GM18502 (cell line): Measurements from ENCODE around the gene CCDC60.

Source experiments
- ATAC-seq: cut with Tn5 transposase; IDR thresholded peaks from one replicate; pipeline ENCODE4 v1.9.1; 2021; ENCODE audit warnings: mild to moderate bottlenecking; ENCODE audit not compliant: unreplicated experiment, poor library complexity

CCDC60 gene

GRCh38 chr12:119500209-119500608 lies 165.7 kb downstream of the CCDC60 start:
- no peak for ATAC-seq

- ATAC-seq = no peak
Measured at GRCh38 chr12:119501052-119501451, 166.5 kb downstream of the CCDC60 start.

GRCh38 chr12:119505001-119505400 lies 170.5 kb downstream of the CCDC60 start:
- no peak for ATAC-seq

GRCh38 chr12:119512772-119513497 lies 178.4 kb downstream of the CCDC60 start:
- ATAC-seq = no peak

- ATAC-seq = no peak
Measured at GRCh38 chr12:119528241-119528640, 193.7 kb downstream of the CCDC60 start.

GRCh38 chr12:119540476-119540875 lies 205.9 kb downstream of the CCDC60 start:
- no peak for ATAC-seq

GRCh38 chr12:119544765-119545625 lies 210.5 kb downstream of the CCDC60 start:
- ATAC-seq = no peak

- no peak for ATAC-seq
Measured at GRCh38 chr12:119546340-119546739, 211.8 kb downstream of the CCDC60 start.

- no peak for ATAC-seq
Measured at GRCh38 chr12:119547001-119547400, 212.5 kb downstream of the CCDC60 start.

GRCh38 chr12:119556854-119557253 lies 222.3 kb downstream of the CCDC60 start:
- no peak for ATAC-seq

GRCh38 chr12:119565404-119565803 lies 230.9 kb downstream of the CCDC60 start:
- no peak for ATAC-seq

GRCh38 chr12:119570771-119571170 lies 236.2 kb downstream of the CCDC60 start:
- ATAC-seq = no peak

- ATAC-seq = no peak
Measured at GRCh38 chr12:119573086-119573485, 238.6 kb downstream of the CCDC60 start.

- no peak for ATAC-seq
Measured at GRCh38 chr12:119574255-119574654, 239.7 kb downstream of the CCDC60 start.

GRCh38 chr12:119576118-119576810 lies 241.7 kb downstream of the CCDC60 start:
- ATAC-seq = no peak

GRCh38 chr12:119576915-119577314 lies 242.4 kb downstream of the CCDC60 start:
- no peak for ATAC-seq

- no peak for ATAC-seq
Measured at GRCh38 chr12:119578112-119578511, 243.6 kb downstream of the CCDC60 start.

- ATAC-seq = no peak
Measured at GRCh38 chr12:119589097-119589496, 254.6 kb downstream of the CCDC60 start.

- no peak for ATAC-seq
Measured at GRCh38 chr12:119589634-119590033, 255.1 kb downstream of the CCDC60 start.
